ENCODE data around the gene SGCA.

DNA sequence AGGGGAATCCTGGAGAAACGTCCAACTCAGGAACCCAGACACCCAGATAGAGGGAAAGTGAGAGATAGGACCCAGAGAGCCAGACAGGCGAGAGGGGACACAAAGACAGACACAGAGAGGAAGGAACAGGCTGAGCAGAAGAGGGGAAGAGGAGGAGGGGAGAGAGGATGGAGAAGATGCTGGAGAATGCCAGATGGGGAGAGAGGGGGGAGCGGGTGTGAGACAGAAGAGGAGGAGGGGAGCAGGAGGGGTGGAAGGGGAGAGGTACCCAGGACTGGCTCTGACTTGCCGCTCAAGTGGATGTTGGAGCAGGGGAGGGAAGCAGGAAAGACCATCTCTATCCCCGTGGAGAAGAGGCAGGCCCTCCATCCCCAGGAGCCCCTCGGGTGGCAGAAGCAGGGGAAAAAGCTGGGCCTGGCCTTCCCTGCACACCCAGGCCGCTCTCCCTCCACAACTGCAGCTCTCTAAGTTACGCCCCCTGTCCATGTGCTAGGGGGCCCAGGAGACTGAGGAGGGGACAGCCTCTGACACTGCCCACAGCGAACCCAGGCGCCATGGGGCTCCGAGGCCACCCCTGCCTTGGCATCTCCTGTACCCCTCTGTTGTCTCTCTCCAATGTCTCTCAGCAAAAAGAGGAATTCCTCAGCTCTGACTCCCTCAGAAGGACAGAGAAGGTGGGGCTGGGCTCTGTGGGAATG lies 20.1 kb upstream of the SGCA start:
- TF ChIP-seq POLR2A (IDR thresholded peaks at IDR 0.05; ENCODE audit: low read depth, low read length) (no peak), POLR2AphosphoS5 (IDR thresholded peaks at IDR 0.05; ENCODE audit: low read depth, low read length) (no peak), SPI1 (IDR thresholded peaks at IDR 0.05; ENCODE audit: low read depth, low read length) (no peak), TAF1 (IDR thresholded peaks at IDR 0.05; ENCODE audit: low read depth, low read length) (no peak), PAX5 (IDR thresholded peaks at IDR 0.05; ENCODE audit: insufficient read depth, low read length, severe bottlenecking) (no peak)
